ENCODE results near the gene ZBED6. TPM values are rescaled to one million over a fixed set of nuclear protein-coding genes. Genes with fewer than 3 reads are reported as not detected.

Gene ZBED6
- total RNA-seq, 1 experiment from 2014 or later = 35.6 TPM

DNA sequence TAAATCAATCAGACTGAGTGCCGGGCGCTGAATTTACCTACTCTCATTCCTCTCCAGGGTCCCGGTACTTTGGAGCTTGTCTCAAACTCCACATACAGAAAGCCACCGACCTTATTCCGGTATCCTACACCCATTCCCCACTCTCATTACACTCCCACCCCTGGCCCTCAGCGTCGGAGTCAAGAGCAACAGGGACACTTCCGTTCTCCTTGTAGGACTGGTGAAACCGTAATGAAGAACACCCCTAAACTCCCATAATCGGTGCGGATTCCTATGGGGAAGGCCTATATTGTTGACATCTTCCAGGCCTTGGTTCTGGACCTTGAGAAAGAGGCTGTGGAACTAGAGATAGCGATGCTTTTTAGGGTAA is 798 bp downstream of the ZBED6 start:
- BruUV-seq (replicated peaks) = no TSS peak
- intact Hi-C loops (cut with micrococcal nuclease; ENCODE audit: unreplicated experiment) = no loop called here
- Mint-ChIP-seq H3K9me3 (ENCODE audit: low read depth, unreplicated experiment) (peaks cover 2% of the 10 kb centered on the region), H3K4me1 (ENCODE audit: low read depth, unreplicated experiment) (peaks cover 19% of the 10 kb centered on the region), H3K4me3 (ENCODE audit: low read depth, unreplicated experiment) (peak overlapping the region; percentile 95), H3K27me3 (ENCODE audit: unreplicated experiment) (no peaks in the 10 kb centered on the region), H3K36me3 (ENCODE audit: insufficient read depth, unreplicated experiment) (peaks cover 41% of the 10 kb centered on the region), H3K27ac (ENCODE audit: unreplicated experiment) (peak overlapping the region; percentile 99)
- CTCF ChIA-PET = interaction anchor here (0.7 kb wide), 1 partner anchor 128 kb away, joined by 3 read pairs; no protein-coding TSS in a partner anchor
- TF ChIP-seq CTCF (IDR thresholded peaks at IDR 0.05; ENCODE audit: unreplicated experiment) = no peak
- DNase-seq = peak; percentile 21

- Mint-ChIP-seq H3K4me3 (ENCODE audit: low read depth, unreplicated experiment) (peak overlapping the region; percentile 95), H3K36me3 (ENCODE audit: insufficient read depth, unreplicated experiment) (peaks cover 41% of the 10 kb centered on the region), H3K27ac (ENCODE audit: unreplicated experiment) (no peak overlapping the region), H3K9me3 (ENCODE audit: low read depth, unreplicated experiment) (peaks cover 2% of the 10 kb centered on the region), H3K27me3 (ENCODE audit: unreplicated experiment) (no peaks in the 10 kb centered on the region), H3K4me1 (ENCODE audit: low read depth, unreplicated experiment) (peaks cover 19% of the 10 kb centered on the region)
- no TSS peak for BruUV-seq (replicated peaks)
- TF ChIP-seq CTCF (IDR thresholded peaks at IDR 0.05; ENCODE audit: unreplicated experiment) = no peak
- CTCF ChIA-PET = no interaction called here
- DNase-seq = no peak
- intact Hi-C loops (cut with micrococcal nuclease; ENCODE audit: unreplicated experiment) = no loop called here
Observed at GRCh38 chr1:203797216-203797615, 1.8 kb downstream of the ZBED6 start.

GRCh38 chr1:203797948-203798655 is 2.7 kb downstream of the ZBED6 start:
- peaks cover 19% of the 10 kb centered on the region for H3K4me1 Mint-ChIP-seq (ENCODE audit: low read depth, unreplicated experiment)
- intact Hi-C loops (cut with micrococcal nuclease; ENCODE audit: unreplicated experiment) = no loop called here
- no peak for DNase-seq
- no peaks in the 10 kb centered on the region for H3K27me3 Mint-ChIP-seq (ENCODE audit: unreplicated experiment)
- TF ChIP-seq CTCF (IDR thresholded peaks at IDR 0.05; ENCODE audit: unreplicated experiment) = no peak
- BruUV-seq (replicated peaks) = no TSS peak
- H3K27ac Mint-ChIP-seq (ENCODE audit: unreplicated experiment) = no peak overlapping the region
- no peak overlapping the region for H3K4me3 Mint-ChIP-seq (ENCODE audit: low read depth, unreplicated experiment)
- H3K9me3 Mint-ChIP-seq (ENCODE audit: low read depth, unreplicated experiment) = peaks cover 2% of the 10 kb centered on the region
- CTCF ChIA-PET = no interaction called here
- peaks cover 47% of the 10 kb centered on the region for H3K36me3 Mint-ChIP-seq (ENCODE audit: insufficient read depth, unreplicated experiment)

DNA sequence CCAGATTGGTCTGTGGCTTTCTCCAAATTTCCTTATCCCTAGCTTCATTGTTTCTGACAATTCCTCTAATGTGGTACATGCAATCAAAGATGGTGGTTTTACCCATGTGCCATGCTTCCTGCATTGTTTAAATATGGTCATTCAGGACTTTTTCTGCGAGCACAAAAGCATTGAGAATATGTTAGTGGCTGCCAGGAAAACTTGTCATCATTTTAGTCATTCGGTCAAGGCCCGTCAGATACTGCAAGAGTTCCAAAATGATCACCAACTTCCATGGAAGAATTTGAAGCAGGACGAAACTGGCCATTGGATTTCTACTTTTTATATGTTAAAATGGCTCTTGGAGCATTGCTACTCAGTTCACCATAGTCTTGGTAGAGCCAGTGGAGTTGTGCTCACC is 3.7 kb downstream of the ZBED6 start:
- CTCF ChIA-PET = interaction anchor here (0.6 to 0.7 kb wide), 3 partner anchors 9 to 249 kb away, joined by 3 read pairs; no protein-coding TSS in a partner anchor
- DNase-seq = no peak
- Mint-ChIP-seq H3K4me3 (ENCODE audit: low read depth, unreplicated experiment) (no peak overlapping the region), H3K36me3 (ENCODE audit: insufficient read depth, unreplicated experiment) (peaks cover 57% of the 10 kb centered on the region), H3K27me3 (ENCODE audit: unreplicated experiment) (no peaks in the 10 kb centered on the region), H3K27ac (ENCODE audit: unreplicated experiment) (no peak overlapping the region), H3K9me3 (ENCODE audit: low read depth, unreplicated experiment) (peaks cover 2% of the 10 kb centered on the region), H3K4me1 (ENCODE audit: low read depth, unreplicated experiment) (peaks cover 19% of the 10 kb centered on the region)
- TF ChIP-seq CTCF (IDR thresholded peaks at IDR 0.05; ENCODE audit: unreplicated experiment) = no peak
- BruUV-seq (replicated peaks) = no TSS peak
- intact Hi-C loops (cut with micrococcal nuclease; ENCODE audit: unreplicated experiment) = no loop called here

All from Calu3 (cell line).